GM12891 (cell line): ENCODE measurements around the gene GTF3C4.

Experiments used
- PAX5 ChIP-seq: IDR thresholded peaks from 2 replicates; pipeline ENCODE4 v1.6.1; 2011; ENCODE audit warnings: low read length, moderate library complexity, mild to moderate bottlenecking; ENCODE audit not compliant: insufficient read depth, severe bottlenecking
- POLR2A ChIP-seq: IDR thresholded peaks from 2 replicates; pipeline ENCODE4 v1.6.1; 2011; ENCODE audit warnings: low read depth, low read length, control low read depth
- POLR2AphosphoS5 ChIP-seq: IDR thresholded peaks from 2 replicates; pipeline ENCODE4 v1.6.1; 2011; ENCODE audit warnings: low read depth, low read length, control low read depth
- TAF1 ChIP-seq: IDR thresholded peaks from 2 replicates; pipeline ENCODE4 v1.6.1; 2011; ENCODE audit warnings: low read depth, low read length, control low read depth

- no peak for TF ChIP-seq POLR2A
- no peak for TF ChIP-seq POLR2AphosphoS5
- TF ChIP-seq TAF1 = no peak
- no peak for TF ChIP-seq PAX5
Measured at GRCh38 chr9:132644251-132644650, 26.0 kb upstream of the GTF3C4 start.
